Right lobe of liver (tissue), 4 donors: ENCODE measurements around the gene PEX3.

ENCODE experiments used
- POLR2A ChIP-seq: fragments of 450-650 bp; IDR thresholded peaks from one replicate; pipeline ENCODE4 v1.6.1; 2017; ENCODE audit warnings: antibody characterized with exemption, mild to moderate bottlenecking
- TF ChIP-seq, protein P1 (sequence below), 4 donors: fragments of 200-600 bp in 3 of 4; fragments of 450-650 bp in 1 of 4; IDR thresholded peaks; one replicate each; pipeline versions ENCODE4 v1.5.1 to v1.8.0; 2016 to 2022; ENCODE audit warnings: antibody characterized with exemption in 4 of 4, mild to moderate bottlenecking in 2 of 4
- donor health status: DM: no; HTN: no; CAD: no.
- donor health status: DM: no; HTN: no; CAD: no.
- donor health status: DM: no; HTN: yes; CAD: no.

DNA sequence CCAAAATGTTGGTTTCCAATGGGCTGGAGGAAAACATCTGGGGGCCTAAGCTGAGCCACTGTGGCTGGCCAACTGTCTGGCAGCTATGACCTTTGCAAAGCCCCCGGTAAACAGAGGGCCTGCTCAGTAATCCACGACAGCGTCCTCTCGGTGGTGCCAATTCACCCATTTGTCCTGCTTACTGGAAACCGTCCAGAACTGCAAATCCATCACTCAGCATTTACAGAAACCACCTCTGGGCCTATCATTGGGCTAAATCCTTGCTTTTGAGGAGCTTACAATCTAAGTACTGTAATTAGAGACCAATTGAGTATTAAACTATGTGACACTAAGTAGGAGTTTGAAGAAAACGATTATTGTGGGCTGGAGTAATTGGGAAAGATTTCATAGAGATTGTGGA, 31.1 kb upstream of the PEX3 start:
- no peak for TF ChIP-seq POLR2A
- TF ChIP-seq, protein P1, sequence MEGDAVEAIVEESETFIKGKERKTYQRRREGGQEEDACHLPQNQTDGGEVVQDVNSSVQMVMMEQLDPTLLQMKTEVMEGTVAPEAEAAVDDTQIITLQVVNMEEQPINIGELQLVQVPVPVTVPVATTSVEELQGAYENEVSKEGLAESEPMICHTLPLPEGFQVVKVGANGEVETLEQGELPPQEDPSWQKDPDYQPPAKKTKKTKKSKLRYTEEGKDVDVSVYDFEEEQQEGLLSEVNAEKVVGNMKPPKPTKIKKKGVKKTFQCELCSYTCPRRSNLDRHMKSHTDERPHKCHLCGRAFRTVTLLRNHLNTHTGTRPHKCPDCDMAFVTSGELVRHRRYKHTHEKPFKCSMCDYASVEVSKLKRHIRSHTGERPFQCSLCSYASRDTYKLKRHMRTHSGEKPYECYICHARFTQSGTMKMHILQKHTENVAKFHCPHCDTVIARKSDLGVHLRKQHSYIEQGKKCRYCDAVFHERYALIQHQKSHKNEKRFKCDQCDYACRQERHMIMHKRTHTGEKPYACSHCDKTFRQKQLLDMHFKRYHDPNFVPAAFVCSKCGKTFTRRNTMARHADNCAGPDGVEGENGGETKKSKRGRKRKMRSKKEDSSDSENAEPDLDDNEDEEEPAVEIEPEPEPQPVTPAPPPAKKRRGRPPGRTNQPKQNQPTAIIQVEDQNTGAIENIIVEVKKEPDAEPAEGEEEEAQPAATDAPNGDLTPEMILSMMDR (IDR thresholded peaks at IDR 0.05): no peak
